ENCODE measurements around the gene SCGB1A1. TPM values are rescaled to one million over a fixed set of nuclear protein-coding genes. Genes with fewer than 3 reads are reported as not detected.

Gene SCGB1A1
- total and polyA plus RNA-seq, 2 donors (not counting 1 experiment from before 2014, with no cell fraction given): not detected

- Histone ChIP-seq H3K9me3 (ENCODE audit: control extremely low read depth in 1 of 3, control insufficient read depth in 2 of 3, insufficient read depth in 1 of 3, low read length in 2 of 3) (no peaks in the 10 kb centered on the region), H4K20me1 (ENCODE audit: control insufficient read depth, insufficient read depth, low read length, poor library complexity, severe bottlenecking) (no peaks in the 10 kb centered on the region), H3K4me3 (ENCODE audit: control extremely low read depth in 1 of 5, extremely low read depth in 1 of 5, insufficient read depth in 1 of 5, low read depth in 2 of 5, low read length in 4 of 5) (no peak overlapping the region), H3K9ac (ENCODE audit: low read length) (no peak overlapping the region), H3K4me2 (replicated peaks; ENCODE audit: low read depth, low read length, poor library complexity, severe bottlenecking) (peak overlapping the region; percentile 66), H3K4me1 (ENCODE audit: control insufficient read depth in 2 of 2, insufficient read depth in 2 of 2, low read length in 2 of 2) (peaks cover 9 to 11% of the 10 kb centered on the region in 2 donors), H3K79me2 (ENCODE audit: control insufficient read depth, insufficient read depth, low read length) (no peaks in the 10 kb centered on the region), H3K27me3 (replicated peaks in 1 of 4; ENCODE audit: control extremely low read depth in 1 of 4, control insufficient read depth in 3 of 4, insufficient read depth in 4 of 4, low read length in 3 of 4) (peaks cover 0 to 8% (median 0%) of the 10 kb centered on the region in 4 experiments), H3K36me3 (replicated peaks in 1 of 2; ENCODE audit: control extremely low read depth in 1 of 2, control insufficient read depth in 1 of 2, extremely low read depth in 1 of 2, insufficient read depth in 2 of 2, low read length in 1 of 2) (no peaks in the 10 kb centered on the region), H3K27ac (ENCODE audit: low read length in 2 of 2) (no peak overlapping the region), H2AFZ (ENCODE audit: insufficient read depth, low read depth, low read length, poor library complexity, severe bottlenecking) (peak overlapping the region; percentile 84)
- intact Hi-C loops (cut with micrococcal nuclease): no loop called here
- ChIA-PET CTCF (interaction anchor here (2.1 kb wide), 1 partner anchor 8 kb away, joined by 7 read pairs; no protein-coding TSS in a partner anchor), POLR2A (interaction anchor here (0.6 kb wide), 1 partner anchor 9 kb away, joined by 10 read pairs; no protein-coding TSS in a partner anchor)
- ATAC-seq (ENCODE audit: low read depth) (no peak), DNase-seq (no peak)
- TF ChIP-seq, protein P1, sequence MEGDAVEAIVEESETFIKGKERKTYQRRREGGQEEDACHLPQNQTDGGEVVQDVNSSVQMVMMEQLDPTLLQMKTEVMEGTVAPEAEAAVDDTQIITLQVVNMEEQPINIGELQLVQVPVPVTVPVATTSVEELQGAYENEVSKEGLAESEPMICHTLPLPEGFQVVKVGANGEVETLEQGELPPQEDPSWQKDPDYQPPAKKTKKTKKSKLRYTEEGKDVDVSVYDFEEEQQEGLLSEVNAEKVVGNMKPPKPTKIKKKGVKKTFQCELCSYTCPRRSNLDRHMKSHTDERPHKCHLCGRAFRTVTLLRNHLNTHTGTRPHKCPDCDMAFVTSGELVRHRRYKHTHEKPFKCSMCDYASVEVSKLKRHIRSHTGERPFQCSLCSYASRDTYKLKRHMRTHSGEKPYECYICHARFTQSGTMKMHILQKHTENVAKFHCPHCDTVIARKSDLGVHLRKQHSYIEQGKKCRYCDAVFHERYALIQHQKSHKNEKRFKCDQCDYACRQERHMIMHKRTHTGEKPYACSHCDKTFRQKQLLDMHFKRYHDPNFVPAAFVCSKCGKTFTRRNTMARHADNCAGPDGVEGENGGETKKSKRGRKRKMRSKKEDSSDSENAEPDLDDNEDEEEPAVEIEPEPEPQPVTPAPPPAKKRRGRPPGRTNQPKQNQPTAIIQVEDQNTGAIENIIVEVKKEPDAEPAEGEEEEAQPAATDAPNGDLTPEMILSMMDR (IDR thresholded peaks at IDR 0.05): no peak
- no peak for TF ChIP-seq EZH2 (IDR thresholded peaks at IDR 0.05; ENCODE audit: borderline replicate concordance, insufficient read depth, low read depth, low read length, poor library complexity, severe bottlenecking)
- Mint-ChIP-seq H3K27me3 (peaks cover 14% of the 10 kb centered on the region), H3K9me3 (ENCODE audit: insufficient read depth) (no peaks in the 10 kb centered on the region), H3K4me1 (peaks cover 9% of the 10 kb centered on the region), H3K4me3 (no peak overlapping the region), H3K27ac (no peak overlapping the region)
- 94% methylated on average over 3 of the region's 12 CpGs for WGBS (ENCODE audit: insufficient coverage)
These were observed 15.7 kb upstream of the SCGB1A1 start for GRCh38 chr11:62402960-62403730.

GRCh38 chr11:62404435-62404834 is 14.4 kb upstream of the SCGB1A1 start:
- Mint-ChIP-seq H3K4me3 (no peak overlapping the region), H3K9me3 (ENCODE audit: insufficient read depth) (no peaks in the 10 kb centered on the region), H3K4me1 (peaks cover 9% of the 10 kb centered on the region), H3K27ac (no peak overlapping the region), H3K27me3 (peaks cover 7% of the 10 kb centered on the region)
- no peak for DNase-seq
- no peak overlapping the region for H3K27ac ChIP-seq (ENCODE audit: low read length in 2 of 2)
- no peak overlapping the region for H2AFZ ChIP-seq (ENCODE audit: insufficient read depth, low read depth, low read length, poor library complexity, severe bottlenecking)
- ChIA-PET POLR2A (no interaction called here), CTCF (interaction anchor here (0.6 to 2.1 kb wide), 2 partner anchors 9 to 105 kb away, joined by 3 to 7 read pairs; no protein-coding TSS in a partner anchor)
- H3K36me3 ChIP-seq (replicated peaks in 1 of 2; ENCODE audit: control extremely low read depth in 1 of 2, control insufficient read depth in 1 of 2, extremely low read depth in 1 of 2, insufficient read depth in 2 of 2, low read length in 1 of 2): no peaks in the 10 kb centered on the region
- H3K79me2 ChIP-seq (ENCODE audit: control insufficient read depth, insufficient read depth, low read length): no peaks in the 10 kb centered on the region
- ATAC-seq (ENCODE audit: low read depth): no peak
- H3K27me3 ChIP-seq (replicated peaks in 1 of 4; ENCODE audit: control extremely low read depth in 1 of 4, control insufficient read depth in 3 of 4, insufficient read depth in 4 of 4, low read length in 3 of 4): peaks cover 0 to 3% (median 0%) of the 10 kb centered on the region in 4 experiments
- TF ChIP-seq, protein P1 (IDR thresholded peaks at IDR 0.05): no peak
- TF ChIP-seq EZH2 (IDR thresholded peaks at IDR 0.05; ENCODE audit: borderline replicate concordance, insufficient read depth, low read depth, low read length, poor library complexity, severe bottlenecking): no peak
- no peak overlapping the region for H3K4me3 ChIP-seq (ENCODE audit: control extremely low read depth in 1 of 5, extremely low read depth in 1 of 5, insufficient read depth in 1 of 5, low read depth in 2 of 5, low read length in 4 of 5)
- H3K4me1 ChIP-seq (ENCODE audit: control insufficient read depth in 2 of 2, insufficient read depth in 2 of 2, low read length in 2 of 2): peaks cover 9 to 11% of the 10 kb centered on the region in 2 donors
- no peaks in the 10 kb centered on the region for H4K20me1 ChIP-seq (ENCODE audit: control insufficient read depth, insufficient read depth, low read length, poor library complexity, severe bottlenecking)
- no peaks in the 10 kb centered on the region for H3K9me3 ChIP-seq (ENCODE audit: control extremely low read depth in 1 of 3, control insufficient read depth in 2 of 3, insufficient read depth in 1 of 3, low read length in 2 of 3)
- H3K4me2 ChIP-seq (replicated peaks; ENCODE audit: low read depth, low read length, poor library complexity, severe bottlenecking): no peak overlapping the region
- WGBS (ENCODE audit: insufficient coverage): 87% methylated on average over 3 of the region's 6 CpGs
- intact Hi-C loops (cut with micrococcal nuclease): no loop called here
- no peak overlapping the region for H3K9ac ChIP-seq (ENCODE audit: low read length)

Measured in B cell (primary cell).